ENCODE data around the gene SPINDOC.
"Not testable (repeated sequence)": the region's sequence is repeated elsewhere in the genome, so short reads cannot be mapped to it uniquely, and the experiment has no call there.

The SPINDOC gene

GRCh38 chr11:63858628-63859550 lies 45.6 kb downstream of the SPINDOC start:
- no peak for DNase-seq

- no peak for DNase-seq
These were observed 49.7 kb downstream of the SPINDOC start for GRCh38 chr11:63862923-63863322.

GRCh38 chr11:63863620-63864019 lies 50.4 kb downstream of the SPINDOC start:
- DNase-seq = not testable (repeated sequence)

GRCh38 chr11:63866211-63866610 lies 53.0 kb downstream of the SPINDOC start:
- DNase-seq = no peak

GRCh38 chr11:63867511-63867910 lies 54.3 kb downstream of the SPINDOC start:
- DNase-seq = no peak

GRCh38 chr11:63868399-63869064 lies 55.3 kb downstream of the SPINDOC start:
- no peak for DNase-seq

- no peak for DNase-seq
These were observed 55.9 kb downstream of the SPINDOC start for GRCh38 chr11:63869171-63869591.

GRCh38 chr11:63869683-63870082 lies 56.4 kb downstream of the SPINDOC start:
- DNase-seq = no peak

GRCh38 chr11:63870351-63871140 lies 57.3 kb downstream of the SPINDOC start:
- DNase-seq = no peak

GRCh38 chr11:63871962-63872799 lies 58.9 kb downstream of the SPINDOC start:
- no peak for DNase-seq

- no peak for DNase-seq
These were observed 59.5 kb downstream of the SPINDOC start for GRCh38 chr11:63872800-63873197.

- no peak for DNase-seq
These were observed 60.1 kb downstream of the SPINDOC start for GRCh38 chr11:63873311-63873710.

GRCh38 chr11:63874511-63874910 lies 61.3 kb downstream of the SPINDOC start:
- no peak for DNase-seq

- no peak for DNase-seq
These were observed 62.3 kb downstream of the SPINDOC start for GRCh38 chr11:63875506-63876065.

GRCh38 chr11:63876616-63877015 lies 63.4 kb downstream of the SPINDOC start:
- no peak for DNase-seq
